SK-N-SH (cell line): ENCODE results near the gene MEGF10.

Experiments
- NRF1 ChIP-seq: IDR thresholded peaks from 2 replicates; pipeline ENCODE4 v1.6.1; 2012; ENCODE audit warnings: low read depth, mild to moderate bottlenecking, low read length
- POLR2AphosphoS5 ChIP-seq: IDR thresholded peaks from 2 replicates; pipeline ENCODE4 v1.6.1; 2012; ENCODE audit warnings: low read depth, low read length
- RAD21 ChIP-seq: IDR thresholded peaks from 2 replicates; pipeline ENCODE4 v1.6.1; 2012; ENCODE audit warnings: mild to moderate bottlenecking, low read length
- REST ChIP-seq: IDR thresholded peaks from 2 replicates; pipeline ENCODE4 v1.6.1; 2012; ENCODE audit warnings: mild to moderate bottlenecking, low read depth, low read length, moderate library complexity
- SIN3A ChIP-seq: IDR thresholded peaks from 2 replicates; pipeline ENCODE4 v1.6.1; 2012; ENCODE audit warnings: low read depth, mild to moderate bottlenecking, low read length, moderate library complexity, borderline replicate concordance
- TAF1 ChIP-seq: IDR thresholded peaks from 2 replicates; pipeline ENCODE4 v1.6.1; 2012; ENCODE audit warnings: low read depth, mild to moderate bottlenecking, low read length, moderate library complexity, borderline replicate concordance
- YY1 ChIP-seq: IDR thresholded peaks from 2 replicates; pipeline ENCODE4 v1.4.0; 2012; ENCODE audit warnings: low read depth, mild to moderate bottlenecking
- TF ChIP-seq, protein P1 (sequence below): fragments of 200-600 bp; sonication (generic); IDR thresholded peaks from 2 replicates; pipeline ENCODE4 v1.6.1; 2017; ENCODE audit warnings: antibody characterized with exemption, mild to moderate bottlenecking, moderate library complexity
- TF ChIP-seq, protein P2 (sequence below): IDR thresholded peaks from 2 replicates; pipeline ENCODE4 v1.4.0; 2012; ENCODE audit warnings: low read depth
- TF ChIP-seq, protein P3 (sequence below): fragments of 150-350 bp; IDR thresholded peaks from 2 replicates; pipeline ENCODE4 v1.6.1; 2017; ENCODE audit warnings: antibody characterized with exemption, low read length, low read depth, borderline replicate concordance
- TF ChIP-seq, protein P4 (sequence below): IDR thresholded peaks from 2 replicates; pipeline ENCODE4 v1.4.0; 2012; ENCODE audit warnings: low read depth, borderline replicate concordance

- TF ChIP-seq REST, result no peak
- no peak for TF ChIP-seq RAD21
- TF ChIP-seq, protein P1, sequence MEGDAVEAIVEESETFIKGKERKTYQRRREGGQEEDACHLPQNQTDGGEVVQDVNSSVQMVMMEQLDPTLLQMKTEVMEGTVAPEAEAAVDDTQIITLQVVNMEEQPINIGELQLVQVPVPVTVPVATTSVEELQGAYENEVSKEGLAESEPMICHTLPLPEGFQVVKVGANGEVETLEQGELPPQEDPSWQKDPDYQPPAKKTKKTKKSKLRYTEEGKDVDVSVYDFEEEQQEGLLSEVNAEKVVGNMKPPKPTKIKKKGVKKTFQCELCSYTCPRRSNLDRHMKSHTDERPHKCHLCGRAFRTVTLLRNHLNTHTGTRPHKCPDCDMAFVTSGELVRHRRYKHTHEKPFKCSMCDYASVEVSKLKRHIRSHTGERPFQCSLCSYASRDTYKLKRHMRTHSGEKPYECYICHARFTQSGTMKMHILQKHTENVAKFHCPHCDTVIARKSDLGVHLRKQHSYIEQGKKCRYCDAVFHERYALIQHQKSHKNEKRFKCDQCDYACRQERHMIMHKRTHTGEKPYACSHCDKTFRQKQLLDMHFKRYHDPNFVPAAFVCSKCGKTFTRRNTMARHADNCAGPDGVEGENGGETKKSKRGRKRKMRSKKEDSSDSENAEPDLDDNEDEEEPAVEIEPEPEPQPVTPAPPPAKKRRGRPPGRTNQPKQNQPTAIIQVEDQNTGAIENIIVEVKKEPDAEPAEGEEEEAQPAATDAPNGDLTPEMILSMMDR, result peak; percentile 43
- TF ChIP-seq, protein P2, sequence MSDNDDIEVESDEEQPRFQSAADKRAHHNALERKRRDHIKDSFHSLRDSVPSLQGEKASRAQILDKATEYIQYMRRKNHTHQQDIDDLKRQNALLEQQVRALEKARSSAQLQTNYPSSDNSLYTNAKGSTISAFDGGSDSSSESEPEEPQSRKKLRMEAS, result no peak
- TF ChIP-seq, protein P3, sequence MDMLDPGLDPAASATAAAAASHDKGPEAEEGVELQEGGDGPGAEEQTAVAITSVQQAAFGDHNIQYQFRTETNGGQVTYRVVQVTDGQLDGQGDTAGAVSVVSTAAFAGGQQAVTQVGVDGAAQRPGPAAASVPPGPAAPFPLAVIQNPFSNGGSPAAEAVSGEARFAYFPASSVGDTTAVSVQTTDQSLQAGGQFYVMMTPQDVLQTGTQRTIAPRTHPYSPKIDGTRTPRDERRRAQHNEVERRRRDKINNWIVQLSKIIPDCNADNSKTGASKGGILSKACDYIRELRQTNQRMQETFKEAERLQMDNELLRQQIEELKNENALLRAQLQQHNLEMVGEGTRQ, result no peak
- TF ChIP-seq YY1, result no peak
- TF ChIP-seq TAF1, result no peak
- TF ChIP-seq, protein P4, sequence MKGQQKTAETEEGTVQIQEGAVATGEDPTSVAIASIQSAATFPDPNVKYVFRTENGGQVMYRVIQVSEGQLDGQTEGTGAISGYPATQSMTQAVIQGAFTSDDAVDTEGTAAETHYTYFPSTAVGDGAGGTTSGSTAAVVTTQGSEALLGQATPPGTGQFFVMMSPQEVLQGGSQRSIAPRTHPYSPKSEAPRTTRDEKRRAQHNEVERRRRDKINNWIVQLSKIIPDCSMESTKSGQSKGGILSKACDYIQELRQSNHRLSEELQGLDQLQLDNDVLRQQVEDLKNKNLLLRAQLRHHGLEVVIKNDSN, result no peak
- TF ChIP-seq POLR2AphosphoS5, result no peak
- no peak for TF ChIP-seq SIN3A
- no peak for TF ChIP-seq NRF1
Measured at GRCh38 chr5:127373858-127374491, 83.4 kb downstream of the MEGF10 start.
